Adipocyte (in vitro differentiated cells): Measurements from ENCODE around the gene KIF5C.

Experiments used
- DNase-seq: peaks from one replicate; pipeline ENCODE4 v3.0.0-alpha.2; 2015; ENCODE audit warnings: low read depth
- H3K27me3 ChIP-seq: replicated peaks from 2 replicates; pipeline ENCODE4 v1.7.0; 2013; ENCODE audit warnings: mild to moderate bottlenecking, low read length, moderate library complexity; ENCODE audit not compliant: control insufficient read depth, insufficient read depth
- H3K36me3 ChIP-seq: 2 replicates; pipeline ENCODE4 v1.7.0; 2013; ENCODE audit warnings: low read length, mild to moderate bottlenecking, moderate library complexity; ENCODE audit not compliant: control insufficient read depth, insufficient read depth, severe bottlenecking
- H3K4me1 ChIP-seq: 2 replicates; pipeline ENCODE4 v1.7.0; 2013; ENCODE audit warnings: mild to moderate bottlenecking, low read length, moderate library complexity; ENCODE audit not compliant: control insufficient read depth, insufficient read depth
- H3K4me3 ChIP-seq: 2 replicates; pipeline ENCODE4 v1.7.0; 2013; ENCODE audit warnings: mild to moderate bottlenecking, low read length, moderate library complexity
- H3K9ac ChIP-seq: 2 replicates; pipeline ENCODE4 v1.7.0; 2013; ENCODE audit warnings: mild to moderate bottlenecking, low read length, moderate library complexity
- H3K9me3 ChIP-seq: 2 replicates; pipeline ENCODE4 v1.7.0; 2013; ENCODE audit warnings: mild to moderate bottlenecking, low read length, moderate library complexity; ENCODE audit not compliant: control insufficient read depth

KIF5C gene

DNA sequence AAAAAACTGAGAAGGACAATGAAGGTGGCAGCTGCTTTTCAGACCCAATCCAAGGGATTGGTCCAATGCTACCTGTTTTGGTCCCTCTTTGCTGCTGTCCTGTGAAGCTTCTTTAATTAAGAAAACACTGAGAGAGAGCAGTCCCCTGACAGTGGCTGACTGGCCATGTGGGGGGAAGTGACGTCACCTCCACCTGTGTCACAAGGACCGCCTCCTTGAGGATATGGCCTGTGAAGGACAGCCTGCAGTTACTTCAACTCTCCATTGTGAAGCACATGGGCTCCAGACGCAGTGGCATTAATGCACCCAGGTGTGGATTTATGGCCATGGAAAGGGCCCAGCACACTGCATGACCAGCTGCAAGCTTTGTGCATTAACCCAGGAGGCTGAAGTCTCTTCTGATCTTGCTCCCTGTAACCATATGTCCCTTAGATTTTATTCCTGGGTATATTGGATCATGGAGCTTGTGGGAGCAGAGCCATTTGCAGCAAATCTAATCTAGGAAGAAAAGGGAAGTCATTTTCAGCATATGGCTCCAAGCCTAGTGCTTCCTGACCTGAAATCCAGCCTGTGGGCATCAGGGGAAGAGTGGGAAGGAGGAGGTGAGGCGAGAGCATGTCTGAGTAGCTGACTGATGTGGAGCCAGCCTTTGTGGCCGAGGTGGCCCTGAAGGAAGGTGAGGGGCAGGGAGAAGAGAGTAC lies 32.2 kb downstream of the KIF5C start:
- Histone ChIP-seq H3K27me3 (peaks cover 29% of the 10 kb centered on the region), H3K36me3 (no peaks in the 10 kb centered on the region)

GRCh38 chr2:148909114-148909513 lies 34.1 kb downstream of the KIF5C start:
- no peak overlapping the region for H3K9ac ChIP-seq
- H3K4me1 ChIP-seq: no peaks in the 10 kb centered on the region
- peaks cover 7% of the 10 kb centered on the region for H3K9me3 ChIP-seq
- H3K4me3 ChIP-seq: no peak overlapping the region
- DNase-seq: no peak
- peaks cover 23% of the 10 kb centered on the region for H3K27me3 ChIP-seq
- no peaks in the 10 kb centered on the region for H3K36me3 ChIP-seq

More for the DNA sequence above, 32.2 kb downstream of the KIF5C start:
- Histone ChIP-seq H3K4me1 (no peaks in the 10 kb centered on the region), H3K4me3 (no peak overlapping the region), H3K9ac (no peak overlapping the region), H3K9me3 (peaks cover 7% of the 10 kb centered on the region)
- no peak for DNase-seq

- DNase-seq: no peak
- Histone ChIP-seq H3K27me3 (peaks cover 20% of the 10 kb centered on the region), H3K9ac (no peak overlapping the region), H3K9me3 (peaks cover 5% of the 10 kb centered on the region), H3K4me1 (no peaks in the 10 kb centered on the region), H3K4me3 (no peak overlapping the region), H3K36me3 (no peaks in the 10 kb centered on the region)
These were observed 38.0 kb downstream of the KIF5C start for GRCh38 chr2:148913061-148913460.

DNA sequence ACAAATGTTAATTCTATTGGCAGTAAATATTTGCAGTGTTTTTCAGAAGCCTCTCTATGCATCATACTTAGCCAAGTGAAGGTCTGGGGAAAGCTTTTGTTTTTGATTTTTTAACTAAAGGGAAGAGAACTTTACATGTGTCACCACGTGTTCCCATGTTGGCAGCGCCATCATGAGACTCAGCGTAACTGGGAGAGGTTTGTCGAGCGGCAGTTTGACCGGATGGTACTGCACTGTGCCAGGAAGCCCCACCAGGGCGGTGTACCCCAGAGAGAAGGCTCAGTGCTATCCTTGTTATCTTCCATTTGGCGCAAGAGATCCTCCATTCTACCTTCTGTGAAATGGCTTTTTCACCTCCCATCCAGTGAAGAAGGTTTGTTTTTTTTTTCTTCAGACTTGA lies 38.5 kb downstream of the KIF5C start:
- H3K9ac ChIP-seq: no peak overlapping the region
- H3K9me3 ChIP-seq: peaks cover 10% of the 10 kb centered on the region
- DNase-seq: no peak
- no peaks in the 10 kb centered on the region for H3K36me3 ChIP-seq
- no peaks in the 10 kb centered on the region for H3K4me1 ChIP-seq
- H3K4me3 ChIP-seq: no peak overlapping the region
- peaks cover 15% of the 10 kb centered on the region for H3K27me3 ChIP-seq

- Histone ChIP-seq H3K9me3 (peaks cover 19% of the 10 kb centered on the region), H3K27me3 (peaks cover 11% of the 10 kb centered on the region), H3K4me1 (no peaks in the 10 kb centered on the region), H3K36me3 (no peaks in the 10 kb centered on the region), H3K9ac (no peak overlapping the region), H3K4me3 (no peak overlapping the region)
- no peak for DNase-seq
These were observed 39.4 kb downstream of the KIF5C start for GRCh38 chr2:148914463-148914862.

- Histone ChIP-seq H3K36me3 (no peaks in the 10 kb centered on the region), H3K4me3 (no peak overlapping the region), H3K27me3 (peaks cover 6% of the 10 kb centered on the region), H3K9ac (no peak overlapping the region), H3K9me3 (peaks cover 32% of the 10 kb centered on the region), H3K4me1 (no peaks in the 10 kb centered on the region)
- no peak for DNase-seq
These were observed 42.4 kb downstream of the KIF5C start for GRCh38 chr2:148917431-148917830.

DNA sequence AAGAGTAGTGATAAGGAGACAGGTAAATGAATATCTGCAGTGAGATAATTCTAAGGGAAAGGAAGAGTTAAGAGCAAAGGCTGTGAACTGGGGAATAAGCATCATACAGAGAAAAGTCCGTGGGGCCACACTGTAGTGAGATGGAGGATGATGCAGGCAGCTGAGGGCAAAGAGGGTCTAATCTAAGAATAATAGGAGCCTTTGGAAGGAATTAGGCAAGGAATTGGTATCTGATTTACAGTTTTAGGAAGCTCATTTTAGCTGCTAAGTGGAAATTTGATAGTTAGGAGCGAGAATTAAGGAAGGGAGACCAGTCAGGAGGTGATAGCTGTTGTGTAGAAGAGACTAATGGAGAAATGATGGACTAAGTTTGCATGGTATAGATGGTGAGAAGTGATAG lies 43.5 kb downstream of the KIF5C start:
- H3K9me3 ChIP-seq: peaks cover 32% of the 10 kb centered on the region
- no peak overlapping the region for H3K4me3 ChIP-seq
- peaks cover 6% of the 10 kb centered on the region for H3K27me3 ChIP-seq
- no peak overlapping the region for H3K9ac ChIP-seq
- H3K36me3 ChIP-seq: no peaks in the 10 kb centered on the region
- no peak for DNase-seq
- H3K4me1 ChIP-seq: no peaks in the 10 kb centered on the region

- DNase-seq: no peak
- Histone ChIP-seq H3K9ac (no peak overlapping the region), H3K4me3 (no peak overlapping the region), H3K36me3 (no peaks in the 10 kb centered on the region), H3K4me1 (no peaks in the 10 kb centered on the region), H3K27me3 (peaks cover 3% of the 10 kb centered on the region), H3K9me3 (peaks cover 32% of the 10 kb centered on the region)
These were observed 45.5 kb downstream of the KIF5C start for GRCh38 chr2:148920559-148920958.

DNA sequence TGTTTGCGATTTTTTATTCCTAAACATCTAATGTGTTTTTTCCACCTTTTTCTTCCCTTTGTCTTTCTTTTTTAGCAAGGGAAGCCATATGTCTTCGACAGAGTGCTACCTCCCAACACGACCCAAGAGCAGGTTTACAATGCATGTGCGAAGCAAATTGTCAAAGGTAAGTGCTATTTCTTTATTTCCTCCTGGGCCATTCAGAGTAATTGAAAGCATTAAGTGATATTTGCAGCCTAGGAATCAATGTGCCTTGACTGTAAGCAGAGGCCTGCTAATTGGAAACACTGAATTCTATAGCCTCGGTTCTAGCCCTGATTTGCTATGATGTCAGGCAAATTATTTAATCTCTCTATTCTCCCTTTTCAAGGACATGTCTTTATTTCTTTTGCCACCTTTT lies 47.0 kb downstream of the KIF5C start:
- Histone ChIP-seq H3K36me3 (no peaks in the 10 kb centered on the region), H3K9ac (no peak overlapping the region), H3K27me3 (peaks cover 3% of the 10 kb centered on the region), H3K4me1 (no peaks in the 10 kb centered on the region), H3K4me3 (no peak overlapping the region), H3K9me3 (peaks cover 32% of the 10 kb centered on the region)
- DNase-seq: no peak

DNA sequence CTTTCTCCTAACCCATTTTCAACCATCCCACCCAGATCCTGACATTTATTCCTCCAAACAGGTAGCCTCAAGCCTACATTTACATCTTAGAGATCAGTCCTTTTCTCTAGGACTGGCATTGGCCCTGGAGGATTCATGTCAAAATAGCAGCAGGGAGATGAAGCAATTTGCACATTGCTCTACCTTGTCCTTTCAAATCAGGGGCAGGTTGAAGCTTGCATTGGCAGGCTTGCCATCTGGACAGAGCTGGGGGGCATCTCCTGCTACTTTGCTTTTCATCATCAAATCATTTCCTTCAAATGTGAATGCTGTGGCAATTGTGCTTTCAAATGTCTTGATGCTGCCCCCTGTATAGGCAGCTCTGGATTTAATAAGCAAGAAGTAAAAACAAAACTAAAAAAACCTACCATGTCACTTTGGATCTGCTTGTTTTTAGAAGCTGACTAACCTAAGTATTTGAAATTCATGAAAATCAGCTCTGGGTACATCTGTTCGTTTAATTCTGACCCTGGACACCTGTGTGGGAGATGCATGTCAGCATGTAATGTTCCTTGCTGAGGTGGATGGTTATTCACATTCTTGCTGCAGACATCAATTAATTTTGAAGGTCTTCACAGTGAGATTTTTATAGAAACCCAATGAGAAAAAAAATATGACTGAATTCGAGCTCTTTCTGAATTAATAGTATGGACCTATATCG lies 47.9 kb downstream of the KIF5C start:
- no peak for DNase-seq
- Histone ChIP-seq H3K4me3 (no peak overlapping the region), H3K9me3 (peaks cover 28% of the 10 kb centered on the region), H3K9ac (no peak overlapping the region), H3K4me1 (no peaks in the 10 kb centered on the region), H3K36me3 (no peaks in the 10 kb centered on the region), H3K27me3 (peaks cover 3% of the 10 kb centered on the region)

- no peak overlapping the region for H3K4me3 ChIP-seq
- no peak overlapping the region for H3K9ac ChIP-seq
- peaks cover 3% of the 10 kb centered on the region for H3K27me3 ChIP-seq
- DNase-seq: no peak
- H3K4me1 ChIP-seq: no peaks in the 10 kb centered on the region
- peaks cover 11% of the 10 kb centered on the region for H3K9me3 ChIP-seq
- no peaks in the 10 kb centered on the region for H3K36me3 ChIP-seq
These were observed 49.6 kb downstream of the KIF5C start for GRCh38 chr2:148924514-148925178.
